ENCODE results near the gene EAF1. TPM values are rescaled to one million over a fixed set of nuclear protein-coding genes. Genes with fewer than 3 reads are reported as not detected.

Gene EAF1
- total RNA-seq, 1 experiment from 2014 or later, result 32.1 TPM

DNA sequence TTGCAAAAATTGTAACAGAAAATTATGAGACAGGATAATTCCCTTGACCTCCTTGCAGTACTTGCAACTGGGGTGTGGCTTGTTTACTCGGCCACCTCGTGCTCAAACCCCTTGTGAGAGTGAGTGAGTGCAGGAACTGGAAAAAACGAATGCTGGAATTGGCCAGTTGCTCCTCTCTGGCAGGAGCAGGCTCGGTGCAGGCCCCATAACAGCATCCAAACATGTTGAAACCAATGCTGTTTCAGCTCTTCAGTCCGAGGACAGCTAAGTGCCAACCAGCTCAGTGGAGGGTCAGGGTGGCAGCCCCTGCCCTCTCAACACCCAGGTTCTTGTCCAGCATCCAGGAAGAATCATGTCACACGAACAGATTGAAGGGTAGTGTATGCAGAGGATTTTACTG is 36.9 kb upstream of the EAF1 start:
- CTCF ChIA-PET, result no interaction called here
- H3K79me2 ChIP-seq (ENCODE audit: insufficient read depth, low read length), result no peaks in the 10 kb centered on the region
- ATAC-seq, result no peak

More for the DNA sequence above, 36.9 kb upstream of the EAF1 start:
- intact Hi-C loops (cut with micrococcal nuclease), result no loop called here
- no peak overlapping the region for H3K9ac ChIP-seq (ENCODE audit: low read length)
- no peaks in the 10 kb centered on the region for H3K9me3 ChIP-seq (ENCODE audit: control insufficient read depth in 1 of 2, insufficient read depth in 1 of 2, low read depth in 1 of 2, low read length in 2 of 2)
- H3K4me3 ChIP-seq (replicated peaks in 1 of 2; ENCODE audit: low read depth in 1 of 2, low read length in 2 of 2), result no peak overlapping the region
- H2AFZ ChIP-seq (ENCODE audit: low read depth, low read length, poor library complexity, severe bottlenecking), result no peak overlapping the region
- H3K4me2 ChIP-seq (ENCODE audit: low read length), result no peak overlapping the region
- H3K9me2 ChIP-seq (ENCODE audit: insufficient read depth), result no peaks in the 10 kb centered on the region
- H3K36me3 ChIP-seq (ENCODE audit: control insufficient read depth in 1 of 2, insufficient read depth in 2 of 2, low read length in 2 of 2), result no peaks in the 10 kb centered on the region
- TF ChIP-seq ELF1 (IDR thresholded peaks at IDR 0.05; ENCODE audit: borderline replicate concordance, low read depth), result no peak
- TF ChIP-seq POLR2A (IDR thresholded peaks at IDR 0.05; ENCODE audit: borderline replicate concordance, extremely low read depth, insufficient read depth, insufficient read length), result no peak
- no peak for TF ChIP-seq SP1 (IDR thresholded peaks at IDR 0.05; ENCODE audit: low read depth)
- no peak for TF ChIP-seq RAD21 (IDR thresholded peaks at IDR 0.05; ENCODE audit: low read depth)
- no peak for TF ChIP-seq SRF (IDR thresholded peaks at IDR 0.05; ENCODE audit: low read depth)
- no peak for TF ChIP-seq CEBPB (IDR thresholded peaks at IDR 0.05; ENCODE audit: low read depth)
- no peak for TF ChIP-seq EZH2phosphoT487 (IDR thresholded peaks at IDR 0.05; ENCODE audit: borderline replicate concordance)
- TF ChIP-seq YY1 (IDR thresholded peaks at IDR 0.05; ENCODE audit: extremely low read depth, insufficient replicate concordance, low read depth, low read length), result no peak
- no peak for TF ChIP-seq FOSL1 (IDR thresholded peaks at IDR 0.05; ENCODE audit: low read depth)
- TF ChIP-seq TCF7L2 (IDR thresholded peaks at IDR 0.05; ENCODE audit: borderline replicate concordance, extremely low read depth, insufficient read depth, insufficient read length), result no peak
- TF ChIP-seq JUND (IDR thresholded peaks at IDR 0.05), result no peak
- TF ChIP-seq, protein P1, sequence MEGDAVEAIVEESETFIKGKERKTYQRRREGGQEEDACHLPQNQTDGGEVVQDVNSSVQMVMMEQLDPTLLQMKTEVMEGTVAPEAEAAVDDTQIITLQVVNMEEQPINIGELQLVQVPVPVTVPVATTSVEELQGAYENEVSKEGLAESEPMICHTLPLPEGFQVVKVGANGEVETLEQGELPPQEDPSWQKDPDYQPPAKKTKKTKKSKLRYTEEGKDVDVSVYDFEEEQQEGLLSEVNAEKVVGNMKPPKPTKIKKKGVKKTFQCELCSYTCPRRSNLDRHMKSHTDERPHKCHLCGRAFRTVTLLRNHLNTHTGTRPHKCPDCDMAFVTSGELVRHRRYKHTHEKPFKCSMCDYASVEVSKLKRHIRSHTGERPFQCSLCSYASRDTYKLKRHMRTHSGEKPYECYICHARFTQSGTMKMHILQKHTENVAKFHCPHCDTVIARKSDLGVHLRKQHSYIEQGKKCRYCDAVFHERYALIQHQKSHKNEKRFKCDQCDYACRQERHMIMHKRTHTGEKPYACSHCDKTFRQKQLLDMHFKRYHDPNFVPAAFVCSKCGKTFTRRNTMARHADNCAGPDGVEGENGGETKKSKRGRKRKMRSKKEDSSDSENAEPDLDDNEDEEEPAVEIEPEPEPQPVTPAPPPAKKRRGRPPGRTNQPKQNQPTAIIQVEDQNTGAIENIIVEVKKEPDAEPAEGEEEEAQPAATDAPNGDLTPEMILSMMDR (IDR thresholded peaks at IDR 0.05 in 2 of 3, conservative IDR thresholded peaks at IDR 0.05 in 1 of 3; ENCODE audit: borderline replicate concordance in 1 of 3, insufficient read depth in 1 of 3, low read depth in 2 of 3, low read length in 2 of 3), result no peak
- TF ChIP-seq, protein P2, sequence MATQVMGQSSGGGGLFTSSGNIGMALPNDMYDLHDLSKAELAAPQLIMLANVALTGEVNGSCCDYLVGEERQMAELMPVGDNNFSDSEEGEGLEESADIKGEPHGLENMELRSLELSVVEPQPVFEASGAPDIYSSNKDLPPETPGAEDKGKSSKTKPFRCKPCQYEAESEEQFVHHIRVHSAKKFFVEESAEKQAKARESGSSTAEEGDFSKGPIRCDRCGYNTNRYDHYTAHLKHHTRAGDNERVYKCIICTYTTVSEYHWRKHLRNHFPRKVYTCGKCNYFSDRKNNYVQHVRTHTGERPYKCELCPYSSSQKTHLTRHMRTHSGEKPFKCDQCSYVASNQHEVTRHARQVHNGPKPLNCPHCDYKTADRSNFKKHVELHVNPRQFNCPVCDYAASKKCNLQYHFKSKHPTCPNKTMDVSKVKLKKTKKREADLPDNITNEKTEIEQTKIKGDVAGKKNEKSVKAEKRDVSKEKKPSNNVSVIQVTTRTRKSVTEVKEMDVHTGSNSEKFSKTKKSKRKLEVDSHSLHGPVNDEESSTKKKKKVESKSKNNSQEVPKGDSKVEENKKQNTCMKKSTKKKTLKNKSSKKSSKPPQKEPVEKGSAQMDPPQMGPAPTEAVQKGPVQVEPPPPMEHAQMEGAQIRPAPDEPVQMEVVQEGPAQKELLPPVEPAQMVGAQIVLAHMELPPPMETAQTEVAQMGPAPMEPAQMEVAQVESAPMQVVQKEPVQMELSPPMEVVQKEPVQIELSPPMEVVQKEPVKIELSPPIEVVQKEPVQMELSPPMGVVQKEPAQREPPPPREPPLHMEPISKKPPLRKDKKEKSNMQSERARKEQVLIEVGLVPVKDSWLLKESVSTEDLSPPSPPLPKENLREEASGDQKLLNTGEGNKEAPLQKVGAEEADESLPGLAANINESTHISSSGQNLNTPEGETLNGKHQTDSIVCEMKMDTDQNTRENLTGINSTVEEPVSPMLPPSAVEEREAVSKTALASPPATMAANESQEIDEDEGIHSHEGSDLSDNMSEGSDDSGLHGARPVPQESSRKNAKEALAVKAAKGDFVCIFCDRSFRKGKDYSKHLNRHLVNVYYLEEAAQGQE (IDR thresholded peaks at IDR 0.05; ENCODE audit: low read depth), result no peak
- TF ChIP-seq ZNF274 (IDR thresholded peaks at IDR 0.05; ENCODE audit: low read depth, low read length), result no peak
- no peak for TF ChIP-seq SIN3A (IDR thresholded peaks at IDR 0.05; ENCODE audit: low read depth)
- no peak for TF ChIP-seq CBX3 (IDR thresholded peaks at IDR 0.05; ENCODE audit: low read depth)
- TF ChIP-seq ZFX (IDR thresholded peaks at IDR 0.05), result no peak
- no peak for TF ChIP-seq EZH2 (IDR thresholded peaks at IDR 0.05)
- TF ChIP-seq, protein P3, sequence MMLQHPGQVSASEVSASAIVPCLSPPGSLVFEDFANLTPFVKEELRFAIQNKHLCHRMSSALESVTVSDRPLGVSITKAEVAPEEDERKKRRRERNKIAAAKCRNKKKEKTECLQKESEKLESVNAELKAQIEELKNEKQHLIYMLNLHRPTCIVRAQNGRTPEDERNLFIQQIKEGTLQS (IDR thresholded peaks at IDR 0.05), result no peak
- H3K27ac ChIP-seq (ENCODE audit: low read depth, low read length), result no peak overlapping the region
- H4K20me1 ChIP-seq (ENCODE audit: insufficient read depth), result no peaks in the 10 kb centered on the region
- peaks cover 3 to 23% of the 10 kb centered on the region in 2 experiments; a peak in 2 of 4 replicates for H3K4me1 ChIP-seq (ENCODE audit: control insufficient read depth in 1 of 2, insufficient read depth in 2 of 2, low read length in 2 of 2)
- BruUV-seq (replicated peaks), result no TSS peak
- H3K27me3 ChIP-seq (ENCODE audit: insufficient read depth, low read length), result no peaks in the 10 kb centered on the region
- no peak for DNase-seq (ENCODE audit: low read depth, low spot score)
- ChIA-PET POLR2A (no interaction called here), RAD21 (ENCODE audit: low non-redundant PET in 1 of 2, low total read pairs in 2 of 2, uncharacterized antibody in 2 of 2, unreplicated experiment in 2 of 2) (no interaction called here)

Data from HCT116 (cell line).